ENCODE measurements around the gene GALP. TPM values are rescaled to one million over a fixed set of nuclear protein-coding genes. Genes with fewer than 3 reads are reported as not detected.

GALP gene
- total RNA-seq, 4 donors from 2014 or later = not detected

DNA sequence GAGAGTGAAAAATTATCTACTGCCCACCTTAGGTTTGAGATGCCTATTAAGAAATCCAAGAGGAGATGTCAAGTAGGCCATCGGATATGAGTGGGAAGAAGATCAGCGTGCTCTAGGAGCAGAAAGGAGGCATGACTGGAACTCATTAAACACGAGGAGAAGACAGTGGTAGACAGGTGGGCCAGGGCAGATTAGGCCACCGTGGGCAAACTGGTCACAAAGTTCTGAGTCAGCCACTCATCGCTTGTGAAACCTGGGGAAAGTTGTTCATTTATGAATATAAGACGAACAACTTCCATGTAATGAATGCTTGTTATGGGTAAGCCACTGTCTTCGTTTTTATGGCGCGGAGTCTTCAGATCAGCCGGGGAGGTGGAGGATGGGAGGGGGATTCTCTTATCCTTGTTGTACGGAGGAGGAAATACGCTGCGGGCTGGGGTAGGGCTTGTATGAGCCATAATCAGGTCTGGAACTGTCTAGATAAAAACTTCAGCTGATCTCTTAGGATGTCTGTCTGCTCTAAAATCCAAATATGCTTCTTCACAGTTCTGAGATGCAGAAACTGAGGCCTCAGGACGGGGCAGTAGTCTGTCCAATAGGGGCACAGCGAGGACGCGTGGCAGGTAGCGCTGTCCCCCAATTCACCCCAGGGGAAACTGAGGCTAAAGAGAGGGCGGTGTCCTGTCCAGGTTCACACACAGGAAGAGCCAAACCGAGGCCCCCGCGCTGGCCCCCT is 35.8 kb upstream of the GALP start:
- no peaks in the 10 kb centered on the region for H3K9me3 ChIP-seq
- no peak for DNase-seq
- peak overlapping the region; percentile 57 to 66 for H3K4me3 ChIP-seq
- H3K27me3 ChIP-seq = no peaks in the 10 kb centered on the region
- H3K4me1 ChIP-seq = no peaks in the 10 kb centered on the region
- H3K36me3 ChIP-seq = no peaks in the 10 kb centered on the region
- intact Hi-C loops (cut with DNase I; ENCODE audit: low total_unique reads) = no loop called here
- TF ChIP-seq POLR2A (IDR thresholded peaks at IDR 0.05) (no peak), CTCF (IDR thresholded peaks at IDR 0.05) (no peak)
- H3K27ac ChIP-seq = peak overlapping the region; percentile 93

GRCh38 chr19:56140583-56141416 is 35.0 kb upstream of the GALP start, which contains the start of gene ZNF444:
ZNF444 (plus strand) TSS chr19:56141287; CDS start chr19:56146912, 5,625 bp downstream.
- intact Hi-C loops (cut with DNase I; ENCODE audit: low total_unique reads) = no loop called here

DNA sequence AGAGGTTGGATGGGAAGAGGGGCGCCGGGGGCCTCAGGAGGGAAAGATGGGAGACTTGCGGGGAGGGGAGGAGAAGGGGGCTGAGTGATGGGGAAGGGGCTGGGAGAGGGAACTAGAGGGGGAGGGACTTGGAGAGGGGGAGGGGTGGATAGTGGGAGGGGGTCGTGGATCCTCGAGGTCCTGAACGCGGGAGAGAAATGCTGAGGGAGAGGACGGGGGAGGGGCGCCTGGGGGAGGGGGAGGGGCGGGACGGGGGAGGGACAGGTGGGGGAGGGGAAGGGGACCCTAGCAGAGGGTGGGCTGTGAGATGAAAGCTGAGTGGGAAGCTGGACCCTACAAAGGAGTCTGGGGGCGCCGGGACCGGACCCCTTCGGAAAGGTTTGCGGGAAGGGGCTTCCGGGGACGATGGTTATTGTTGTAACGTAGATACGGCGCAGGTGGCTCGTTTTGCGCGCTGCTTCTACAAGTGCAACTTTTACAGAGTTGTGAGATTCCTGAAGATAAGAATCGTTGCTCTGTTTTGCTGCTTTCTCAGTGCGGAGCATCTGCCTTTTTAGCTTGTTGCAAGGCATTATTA is 34.3 kb upstream of the GALP start:
- H3K9me3 ChIP-seq = no peaks in the 10 kb centered on the region
- H3K4me1 ChIP-seq = no peaks in the 10 kb centered on the region
- H3K36me3 ChIP-seq = no peaks in the 10 kb centered on the region
- intact Hi-C loops (cut with DNase I; ENCODE audit: low total_unique reads) = no loop called here
- no peak for TF ChIP-seq CTCF (IDR thresholded peaks at IDR 0.05)
- TF ChIP-seq POLR2A (IDR thresholded peaks at IDR 0.05) = no peak
- H3K27ac ChIP-seq = peak overlapping the region; percentile 93
- H3K27me3 ChIP-seq = no peaks in the 10 kb centered on the region
- peak overlapping the region; percentile 57 to 66 for H3K4me3 ChIP-seq
- no peak for DNase-seq

More at GRCh38 chr19:56140583-56141416, 35.0 kb upstream of the GALP start, which contains the start of gene ZNF444:
- Histone ChIP-seq H3K4me1 (no peaks in the 10 kb centered on the region), H3K27ac (peak within 1 kb of the TSS; percentile 93), H3K36me3 (no peaks in the 10 kb centered on the region), H3K27me3 (no peaks in the 10 kb centered on the region), H3K4me3 (peak within 1 kb of the TSS; percentile 57 to 66), H3K9me3 (no peaks in the 10 kb centered on the region)
- peak in 1 of 4 experiments; percentile 17 for TF ChIP-seq CTCF (IDR thresholded peaks at IDR 0.05)
- peak; percentile 48 to 56 for TF ChIP-seq POLR2A (IDR thresholded peaks at IDR 0.05)
- peak; percentile 99 for DNase-seq

DNA sequence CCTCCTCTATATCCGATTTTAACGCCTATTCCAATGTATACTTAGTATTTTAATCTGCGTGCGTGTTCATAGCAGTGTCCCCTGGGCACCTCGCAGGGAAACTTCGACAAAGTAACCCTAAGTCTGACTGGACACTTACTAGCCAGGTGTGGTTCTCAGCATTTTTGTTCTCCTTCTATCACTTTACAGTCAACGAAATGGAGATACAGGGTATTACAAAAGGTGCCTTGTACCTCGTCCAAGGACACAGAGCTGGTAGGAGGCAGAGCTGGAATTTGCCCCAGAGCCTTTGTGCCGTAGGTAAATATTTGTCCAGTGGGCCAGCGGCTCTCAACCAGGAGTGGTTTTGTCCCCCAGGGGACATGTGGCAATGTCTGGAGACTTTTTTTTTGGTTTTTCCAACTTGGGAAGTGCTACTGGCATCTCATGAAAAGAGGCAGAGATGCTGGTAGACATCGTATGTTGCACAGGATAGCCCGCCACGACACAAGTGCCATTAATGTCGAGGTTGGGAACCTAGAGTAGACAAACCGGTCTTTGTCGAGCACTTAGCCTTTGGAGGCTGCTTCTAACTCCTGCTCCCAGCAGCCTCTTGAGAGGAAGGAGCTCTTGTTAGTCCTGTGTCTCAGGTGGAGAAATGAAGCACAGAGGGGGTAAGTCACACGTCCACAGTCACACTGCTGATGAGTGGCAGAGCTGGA is 33.6 kb upstream of the GALP start:
- H3K27me3 ChIP-seq = no peaks in the 10 kb centered on the region
- peak overlapping the region; percentile 93 for H3K27ac ChIP-seq
- TF ChIP-seq CTCF (IDR thresholded peaks at IDR 0.05) = no peak
- no peak for DNase-seq
- H3K4me1 ChIP-seq = no peaks in the 10 kb centered on the region
- intact Hi-C loops (cut with DNase I; ENCODE audit: low total_unique reads) = no loop called here
- H3K9me3 ChIP-seq = no peaks in the 10 kb centered on the region
- peak overlapping the region; percentile 57 to 66 for H3K4me3 ChIP-seq
- H3K36me3 ChIP-seq = no peaks in the 10 kb centered on the region

Data from uterus (tissue), 4 donors.